Measurements from ENCODE around the gene CPZ.
"Not testable (repeated sequence)": the region's sequence is repeated elsewhere in the genome, so short reads cannot be mapped to it uniquely, and the experiment has no call there.

CPZ gene

GRCh38 chr4:8653326-8654000, 60.9 kb downstream of the CPZ start:
- no peak for DNase-seq (ENCODE audit: low read depth)

- DNase-seq (ENCODE audit: low read depth): not testable (repeated sequence)
These were observed 61.6 kb downstream of the CPZ start for GRCh38 chr4:8654139-8654538.

GRCh38 chr4:8655411-8656184, 63.0 kb downstream of the CPZ start:
- DNase-seq (ENCODE audit: low read depth): no peak

GRCh38 chr4:8656185-8656517, 63.6 kb downstream of the CPZ start:
- DNase-seq (ENCODE audit: low read depth): no peak

- no peak for DNase-seq (ENCODE audit: low read depth)
These were observed 64.3 kb downstream of the CPZ start for GRCh38 chr4:8656711-8657380.

- no peak for DNase-seq (ENCODE audit: low read depth)
These were observed 65.0 kb downstream of the CPZ start for GRCh38 chr4:8657381-8658088.

- DNase-seq (ENCODE audit: low read depth): no peak
These were observed 70.2 kb downstream of the CPZ start for GRCh38 chr4:8662776-8663175.

- DNase-seq (ENCODE audit: low read depth): no peak
These were observed 71.7 kb downstream of the CPZ start for GRCh38 chr4:8664031-8664805.

- no peak for DNase-seq (ENCODE audit: low read depth)
These were observed 72.4 kb downstream of the CPZ start for GRCh38 chr4:8664976-8665375.

GRCh38 chr4:8665406-8666360, 73.1 kb downstream of the CPZ start:
- DNase-seq (ENCODE audit: low read depth): no peak

- no peak for DNase-seq (ENCODE audit: low read depth)
These were observed 74.0 kb downstream of the CPZ start for GRCh38 chr4:8666581-8666980.

All from HS-27A (cell line).